CD4-positive, alpha-beta T cell treated with Interleukin-15 for 4 hours (primary cell): ENCODE results near the gene BRMS1.
"Not testable (repeated sequence)": the region's sequence is repeated elsewhere in the genome, so short reads cannot be mapped to it uniquely, and the experiment has no call there.

Experiments used
- DNase-seq: peaks from one replicate; pipeline ENCODE4 v3.0.0-alpha.2; 2020; ENCODE audit warnings: low spot score

The BRMS1 gene

DNA sequence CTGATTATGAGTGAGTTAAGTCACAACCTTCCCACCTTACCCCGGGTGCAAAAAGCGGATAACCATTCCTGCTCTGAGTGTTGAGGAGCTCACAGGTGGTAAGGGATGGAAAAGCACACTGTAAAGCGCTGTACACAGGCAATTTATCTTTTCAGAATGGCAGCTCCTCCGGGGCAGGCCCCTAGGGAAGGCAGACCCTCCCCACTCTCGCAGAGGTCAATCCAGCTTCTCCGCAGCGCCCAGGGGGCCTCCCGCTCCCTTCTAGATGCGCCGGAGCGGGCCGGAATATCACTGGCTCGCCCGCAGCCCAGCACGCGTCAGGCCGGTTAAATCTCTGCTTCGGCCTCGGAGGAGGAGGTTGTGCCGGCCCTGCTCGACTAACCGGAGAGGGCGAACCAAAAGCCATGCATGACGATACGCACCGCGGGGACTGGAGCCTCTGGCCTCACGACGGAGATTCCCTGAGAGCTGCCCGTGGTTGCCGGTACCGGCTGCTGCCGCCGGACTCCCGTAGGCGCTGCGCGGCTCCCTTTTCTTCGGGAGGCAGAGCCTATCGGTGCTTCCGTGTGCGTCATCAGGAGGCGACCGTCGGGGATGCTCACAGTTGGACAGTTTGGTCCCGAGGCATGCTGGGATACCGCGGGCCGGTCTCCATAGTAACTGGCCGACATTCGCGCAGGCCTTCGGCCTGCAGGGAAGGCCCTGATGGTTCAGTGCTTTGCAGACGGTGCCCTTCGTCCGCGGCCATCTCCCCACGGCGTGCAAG is at the start of gene BRMS1:
BRMS1 (minus strand) TSS at position 555 of the 766 bp plus-strand sequence. CDS start 2,870 bp downstream, outside the sequence.
- DNase-seq, result peak; percentile 94

GRCh38 chr11:66393954-66394353 is 49.0 kb upstream of the BRMS1 start:
- no peak for DNase-seq

- DNase-seq, result no peak
These were observed 46.4 kb upstream of the BRMS1 start for GRCh38 chr11:66391322-66391721.

DNA sequence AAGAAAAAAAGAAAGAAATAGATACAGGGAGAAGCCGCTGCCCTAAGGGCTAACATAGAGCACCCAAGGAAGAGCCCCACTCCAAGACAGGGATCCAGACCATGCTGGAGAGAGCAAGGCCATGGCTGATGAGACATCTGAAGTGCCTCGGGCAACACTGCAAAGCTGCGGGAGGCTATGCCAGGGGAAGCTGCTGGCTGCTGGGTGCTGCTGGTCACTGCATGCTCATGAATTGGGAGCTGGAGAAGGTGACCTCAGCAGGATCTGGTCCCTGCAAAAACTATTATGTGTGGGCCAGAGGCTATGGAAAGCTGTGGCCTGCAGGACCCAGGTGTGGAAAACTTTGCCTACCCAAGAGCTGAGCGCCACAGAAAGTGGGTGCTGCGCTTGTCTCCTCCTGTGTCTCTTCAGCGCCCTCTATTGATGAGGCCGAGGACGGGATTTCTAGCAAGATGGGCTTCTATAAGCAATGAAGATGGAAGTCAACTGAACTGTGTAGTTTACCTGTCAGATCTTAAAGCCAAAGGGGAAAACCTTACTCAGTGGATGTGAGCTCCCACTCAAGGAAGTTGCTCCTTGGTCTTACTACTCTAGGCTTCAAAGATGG is 44.0 kb upstream of the BRMS1 start:
- peak; percentile 79 for DNase-seq

GRCh38 chr11:66386171-66387069 is 41.5 kb upstream of the BRMS1 start:
- DNase-seq, result peak; percentile 83

DNA sequence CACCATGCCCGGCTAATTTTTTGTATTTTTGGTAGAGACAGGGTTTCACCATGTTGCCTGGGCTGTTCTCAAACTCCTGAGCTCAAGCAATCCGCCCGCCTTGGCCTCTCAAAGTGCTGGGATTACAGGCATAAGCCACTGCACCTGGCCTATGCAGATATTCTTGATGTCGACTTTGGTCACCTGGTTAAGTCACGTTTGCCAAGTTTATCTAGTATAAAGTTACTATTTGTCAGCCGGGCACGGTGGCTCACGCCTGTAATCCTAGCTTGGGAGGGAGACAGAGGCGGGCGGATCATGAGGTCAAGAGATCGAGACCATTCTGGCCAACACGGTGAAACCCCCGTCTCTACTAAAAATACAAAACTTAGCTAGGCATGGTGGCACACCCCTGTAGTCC is 39.4 kb upstream of the BRMS1 start:
- DNase-seq, result not testable (repeated sequence)

- not testable (repeated sequence) for DNase-seq
These were observed 35.4 kb upstream of the BRMS1 start for GRCh38 chr11:66380264-66380663.

DNA sequence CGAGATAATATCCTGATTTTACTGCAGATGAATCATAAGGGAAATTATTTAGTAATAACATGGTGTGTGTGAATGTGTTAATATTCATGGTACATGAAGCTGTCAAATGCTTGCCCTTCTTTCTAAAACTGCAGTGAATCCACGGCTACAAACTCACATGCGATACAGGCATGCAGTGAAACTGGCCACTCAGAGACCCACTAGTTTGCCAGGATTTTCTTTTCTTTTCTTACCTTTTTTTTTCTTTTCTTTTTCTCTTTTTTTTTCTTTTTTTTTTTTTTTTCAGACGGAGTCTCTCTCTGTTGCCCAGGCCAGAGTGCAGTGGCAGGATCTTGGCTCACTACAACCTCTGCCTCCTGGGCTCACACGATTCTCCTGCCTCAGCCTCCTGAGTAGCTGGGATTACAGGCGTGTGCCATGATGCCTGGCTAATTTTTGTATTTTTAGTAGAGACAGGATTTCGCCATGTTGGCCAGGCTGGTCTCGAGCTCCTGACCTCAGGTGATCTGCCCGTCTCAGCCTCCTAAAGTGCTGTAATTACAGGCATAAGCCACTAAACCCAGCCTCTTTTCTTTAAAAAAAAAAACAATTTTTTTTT is 28.9 kb upstream of the BRMS1 start:
- not testable (repeated sequence) for DNase-seq

- no peak for DNase-seq
These were observed 28.4 kb upstream of the BRMS1 start for GRCh38 chr11:66373265-66373664.

GRCh38 chr11:66371627-66372415 is 26.9 kb upstream of the BRMS1 start, which contains the start of gene SLC29A2:
Gene SLC29A2, minus strand, starts transcription at chr11:66371760. Its CDS starts 169 bp downstream, at chr11:66371591.
- DNase-seq, result peak; percentile 75

DNA sequence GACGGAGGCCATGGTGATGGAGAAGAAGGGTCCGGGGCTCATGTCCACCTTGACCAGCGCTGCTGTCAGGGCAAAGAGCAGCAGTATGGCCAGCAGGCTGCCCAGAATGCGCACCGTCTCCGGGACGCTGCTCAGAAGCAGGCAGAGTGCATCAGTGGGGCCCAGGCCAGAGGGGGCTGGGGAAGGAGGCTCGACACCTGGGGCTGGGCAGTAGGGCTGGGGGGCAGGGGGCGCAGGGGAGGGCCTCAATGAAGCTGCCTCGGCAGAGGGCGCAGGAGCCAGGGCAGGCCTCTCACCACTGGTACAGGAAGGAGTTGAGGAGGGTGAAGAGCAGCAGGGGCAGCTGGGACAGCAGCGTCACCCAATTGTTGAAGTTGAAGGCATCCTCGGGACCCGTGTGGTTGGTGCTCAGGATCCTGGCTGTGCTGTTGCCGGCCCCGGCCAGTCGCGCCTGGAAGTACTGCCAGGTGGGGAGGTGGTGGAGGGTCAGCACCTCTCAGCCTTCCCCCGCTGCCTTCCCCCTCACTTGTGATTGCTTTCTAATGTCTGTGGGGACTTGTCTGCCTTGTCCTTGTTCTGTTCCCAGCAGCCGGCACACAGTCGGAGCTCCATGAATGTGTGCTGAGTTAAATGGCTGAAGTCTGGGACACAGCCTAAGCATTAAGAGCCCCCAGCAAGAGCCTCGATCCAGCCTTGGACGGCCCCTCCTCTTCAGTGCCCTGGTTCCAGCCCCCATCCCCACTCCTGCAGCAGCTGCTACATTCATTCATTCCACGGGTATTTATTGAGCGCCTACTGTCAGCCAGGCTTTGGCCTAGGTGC is 24.4 kb upstream of the BRMS1 start:
- DNase-seq, result no peak

GRCh38 chr11:66368484-66368883 is 23.6 kb upstream of the BRMS1 start:
- DNase-seq, result no peak

DNA sequence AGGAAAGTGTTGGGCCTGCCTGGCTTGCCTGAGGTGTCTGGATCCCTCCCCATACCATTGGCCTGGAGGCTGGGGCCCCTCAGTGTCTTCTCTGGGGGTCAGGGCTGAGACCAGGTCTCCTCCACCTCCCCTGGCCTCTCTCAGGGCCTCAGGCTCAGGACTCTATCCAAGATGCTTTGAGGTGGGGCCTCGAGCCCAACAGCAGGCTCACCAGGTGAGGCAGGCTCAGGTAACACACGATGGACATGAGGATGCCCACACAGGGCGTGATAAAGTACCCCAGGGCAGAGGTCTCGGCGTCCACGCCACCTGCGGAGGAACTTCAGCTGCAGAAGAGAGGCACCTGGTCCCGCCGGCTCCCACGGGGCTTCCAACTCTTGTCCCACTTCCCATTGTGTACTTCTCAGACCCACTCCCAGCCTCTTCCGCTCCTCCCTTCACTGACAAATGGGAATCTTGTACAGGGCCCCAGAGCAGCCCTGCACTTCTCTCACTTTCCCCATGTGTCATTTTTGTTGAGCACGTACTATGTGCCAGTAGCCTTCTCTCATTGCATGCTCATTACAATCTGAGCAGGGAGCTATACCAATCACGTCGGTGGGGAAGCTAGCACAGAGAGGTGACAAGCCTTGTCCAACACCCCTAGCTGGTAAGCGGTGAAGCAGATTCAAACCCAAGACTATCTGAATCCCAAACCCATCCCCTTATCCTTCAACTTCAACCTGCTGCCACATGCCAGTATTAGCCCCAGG is 22.8 kb upstream of the BRMS1 start:
- no peak for DNase-seq

- DNase-seq, result no peak
These were observed 22.1 kb upstream of the BRMS1 start for GRCh38 chr11:66366844-66367477.

DNA sequence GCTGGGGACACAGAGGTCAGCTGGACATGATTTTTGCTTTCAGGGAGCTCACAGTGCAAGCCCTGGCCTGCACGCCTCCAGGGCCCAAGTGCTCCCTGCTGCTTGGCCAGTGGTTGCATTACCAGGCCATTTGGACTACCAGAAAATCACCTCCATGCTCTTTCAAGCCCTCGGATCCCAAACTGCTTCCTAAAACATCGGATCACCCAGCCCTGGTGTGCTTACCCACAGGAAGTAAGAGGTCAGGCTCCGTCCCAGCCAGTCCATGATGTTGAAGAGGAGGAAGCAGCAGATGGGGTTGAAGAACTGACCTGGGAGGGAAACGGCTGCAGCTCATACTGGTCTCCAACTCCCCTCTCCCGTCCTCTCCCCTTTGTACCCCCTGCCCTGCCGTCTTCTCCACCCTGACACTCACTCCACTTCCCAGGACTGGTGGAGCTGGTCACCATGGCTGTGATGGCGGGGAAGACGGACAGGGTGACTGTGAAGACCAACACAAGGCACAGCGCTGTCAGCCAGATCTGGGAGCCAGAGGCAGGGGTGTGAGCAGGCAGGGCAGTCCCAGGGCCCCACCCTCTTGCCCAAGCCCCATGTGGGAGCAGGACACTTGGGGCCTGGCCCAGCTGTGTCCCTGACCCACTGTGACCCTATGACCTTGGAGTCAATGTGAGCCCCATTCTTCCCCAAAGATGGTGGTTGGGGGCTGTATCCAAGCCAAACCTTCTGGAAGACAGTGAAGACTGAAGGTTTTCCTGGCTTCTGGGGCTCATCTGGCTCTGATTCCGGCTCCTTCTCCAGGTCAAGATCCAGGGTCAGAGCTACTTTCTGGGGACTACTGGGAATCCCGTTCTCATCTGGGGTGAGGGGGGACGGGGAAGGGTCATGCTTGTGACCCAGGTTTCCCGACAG is 21.1 kb upstream of the BRMS1 start:
- no peak for DNase-seq

DNA sequence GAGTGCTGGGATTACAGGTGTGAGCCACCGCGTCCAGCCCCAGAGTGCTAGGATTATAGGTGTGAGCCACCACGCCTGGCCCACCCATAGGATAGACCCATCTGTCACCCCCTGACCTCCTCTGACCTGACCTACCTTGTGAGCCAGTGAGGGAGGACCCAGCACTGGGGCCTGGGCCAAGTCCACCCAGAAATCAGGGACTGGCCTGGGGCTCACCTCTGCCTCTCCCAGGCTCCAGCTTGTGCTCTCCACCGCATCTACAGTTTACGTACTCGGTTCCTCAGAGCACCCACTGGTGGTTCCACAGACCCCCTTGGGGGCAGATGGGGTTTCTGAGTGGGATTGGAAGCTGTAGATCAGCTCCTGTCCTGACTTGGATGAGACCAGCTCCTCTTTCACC is 20.3 kb upstream of the BRMS1 start:
- no peak for DNase-seq

- DNase-seq, result peak; percentile 57
These were observed 19.1 kb upstream of the BRMS1 start for GRCh38 chr11:66363805-66364535.
